IMR-90 (cell line): Measurements from ENCODE around the gene TTLL11. TPM values are rescaled to one million over a fixed set of nuclear protein-coding genes. Genes with fewer than 3 reads are reported as not detected.

Source experiments
- ATAC-seq: fragments of 200-7000 bp; cut with Tn5 transposase; 2 replicates; pipeline ENCODE4 v1.9.1; 2020; ENCODE audit warnings: low read depth, mild to moderate bottlenecking, moderate library complexity
- BruUV-seq: library from RNA; stranded (reverse); fragments of 400-500 nt; replicated peaks from 2 replicates; lab custom pipeline; 2021; lab: Mats Ljungman, UMichigan
- CTCF ChIA-PET: fragments of 300-600 bp; formaldehyde crosslinking; extraction: SDS; loops from one replicate; lab custom pipeline; 2021; ENCODE audit warnings: antibody characterized with exemption; lab: Yijun Ruan, JAX
- POLR2A ChIA-PET: fragments of 300-600 bp; sonication (Branson Sonifier 250); formaldehyde crosslinking; loops from one replicate; lab custom pipeline; 2022; ENCODE audit warnings: antibody characterized with exemption; ENCODE audit not compliant: unreplicated experiment; lab: Charles Lee
- DNase-seq: peaks from one replicate; pipeline ENCODE4 v3.0.0; 2013
- H2AFZ ChIP-seq: replicated peaks from 2 replicates; pipeline ENCODE3; 2013; ENCODE audit warnings: low read length, mild to moderate bottlenecking; ENCODE audit not compliant: poor library complexity
- H2AK5ac ChIP-seq: 2 replicates; pipeline ENCODE4 v1.6.1; 2013; ENCODE audit warnings: low read depth, low read length, inconsistent platforms
- H2AK9ac ChIP-seq: replicated peaks from 2 replicates; pipeline ENCODE3; 2013; ENCODE audit warnings: mild to moderate bottlenecking, low read depth, low read length, moderate library complexity; ENCODE audit not compliant: poor library complexity
- H2BK120ac ChIP-seq: 2 replicates; pipeline ENCODE4 v1.6.1; 2013; ENCODE audit warnings: low read depth, low read length, inconsistent platforms
- H2BK15ac ChIP-seq: 3 replicates; pipeline ENCODE4 v1.6.1; 2013; ENCODE audit warnings: low read depth, low read length, inconsistent platforms
- H2BK20ac ChIP-seq: 2 replicates; pipeline ENCODE4 v1.6.1; 2013; ENCODE audit warnings: low read depth, mild to moderate bottlenecking, inconsistent platforms, low read length, moderate library complexity
- H2BK5ac ChIP-seq: 2 replicates; pipeline ENCODE4 v1.6.1; 2013; ENCODE audit warnings: mild to moderate bottlenecking, low read depth, low read length, inconsistent platforms; ENCODE audit not compliant: poor library complexity, severe bottlenecking
- H3K14ac ChIP-seq: replicated peaks from 2 replicates; pipeline ENCODE4 v1.6.1; 2013; ENCODE audit warnings: low read depth, low read length, inconsistent platforms
- H3K18ac ChIP-seq: 2 replicates; pipeline ENCODE4 v1.6.1; 2013; ENCODE audit warnings: low read depth, low read length, control low read depth
- H3K23ac ChIP-seq: 2 replicates; pipeline ENCODE4 v1.6.1; 2013; ENCODE audit warnings: low read depth, low read length, inconsistent platforms
- H3K27ac ChIP-seq: 2 replicates; pipeline ENCODE4 v1.5.1; 2013; ENCODE audit warnings: mild to moderate bottlenecking, control low read depth, low read length; ENCODE audit not compliant: insufficient read depth
- H3K27me3 ChIP-seq: 2 replicates; pipeline ENCODE4 v1.6.1; 2013; ENCODE audit warnings: low read length; ENCODE audit not compliant: control insufficient read depth, insufficient read depth
- H3K36me3 ChIP-seq: 2 replicates; pipeline ENCODE4 v1.6.1; 2013; ENCODE audit warnings: low read length, mixed read lengths; ENCODE audit not compliant: control insufficient read depth, insufficient read depth
- H3K4ac ChIP-seq: 2 replicates; pipeline ENCODE4 v1.6.1; 2013; ENCODE audit warnings: low read depth, low read length, inconsistent platforms
- H3K4me1 ChIP-seq: 2 replicates; pipeline ENCODE4 v1.6.1; 2013; ENCODE audit warnings: low read length, mixed read lengths; ENCODE audit not compliant: control insufficient read depth, insufficient read depth
- H3K4me2 ChIP-seq: 2 replicates; pipeline ENCODE4 v1.6.1; 2013; ENCODE audit warnings: low read depth, mild to moderate bottlenecking, control low read depth, low read length, moderate library complexity
- H3K4me3 ChIP-seq: 2 replicates; pipeline ENCODE4 v1.5.1; 2013; ENCODE audit warnings: low read depth, mild to moderate bottlenecking, control low read depth, low read length, moderate library complexity; ENCODE audit not compliant: insufficient read depth
- H3K56ac ChIP-seq: 2 replicates; pipeline ENCODE4 v1.6.1; 2013; ENCODE audit warnings: low read length, inconsistent platforms; ENCODE audit not compliant: insufficient read depth; ENCODE audit errors: extremely low read depth
- H3K79me1 ChIP-seq, 2 experiments: 2 replicates each; pipeline ENCODE4 v1.6.1; 2013; ENCODE audit warnings: low read length in 2 of 2, inconsistent platforms in 1 of 2, low read depth in 1 of 2
- H3K9ac ChIP-seq: 2 replicates; pipeline ENCODE4 v1.6.1; 2013; ENCODE audit warnings: low read depth, low read length, control low read depth
- H3K9me1 ChIP-seq: 2 replicates; pipeline ENCODE4 v1.6.1; 2013; ENCODE audit warnings: low read length, inconsistent platforms; ENCODE audit not compliant: insufficient read depth
- H3K9me3 ChIP-seq: 2 replicates; pipeline ENCODE4 v1.6.1; 2013; ENCODE audit warnings: low read length; ENCODE audit not compliant: control insufficient read depth, insufficient read depth
- H4K20me1 ChIP-seq: 2 replicates; pipeline ENCODE4 v1.6.1; 2013; ENCODE audit warnings: low read length, inconsistent platforms; ENCODE audit not compliant: insufficient read depth
- H4K5ac ChIP-seq: 2 replicates; pipeline ENCODE4 v1.6.1; 2013; ENCODE audit warnings: mild to moderate bottlenecking, low read depth, low read length, control low read depth
- H4K8ac ChIP-seq, 2 experiments: 2 replicates each; pipeline ENCODE4 v1.6.1; 2013; ENCODE audit warnings: low read depth in 2 of 2, low read length in 2 of 2, control low read depth in 1 of 2, inconsistent platforms in 1 of 2
- H4K91ac ChIP-seq: 2 replicates; pipeline ENCODE4 v1.6.1; 2013; ENCODE audit warnings: low read depth, low read length, inconsistent platforms; ENCODE audit not compliant: insufficient read depth
- CHD1 ChIP-seq: IDR thresholded peaks from 2 replicates; pipeline ENCODE4 v1.6.1; 2012; ENCODE audit warnings: low read depth, low read length, improper control_type of control experiment
- FOS ChIP-seq: fragments of 150-350 bp; IDR thresholded peaks from 2 replicates; pipeline ENCODE4 v1.6.1; 2016; ENCODE audit warnings: low read depth, low read length
- MAZ ChIP-seq: IDR thresholded peaks from 2 replicates; pipeline ENCODE4 v1.6.1; 2012; ENCODE audit warnings: low read depth, mild to moderate bottlenecking, low read length, improper control_type of control experiment, moderate library complexity, borderline replicate concordance
- RCOR1 ChIP-seq: IDR thresholded peaks from 2 replicates; pipeline ENCODE4 v1.6.1; 2012; ENCODE audit warnings: mild to moderate bottlenecking, low read length, improper control_type of control experiment; ENCODE audit not compliant: insufficient replicate concordance
- USF2 ChIP-seq: fragments of 150-350 bp; IDR thresholded peaks from 2 replicates; pipeline ENCODE4 v1.6.1; 2017; ENCODE audit warnings: mild to moderate bottlenecking, antibody characterized with exemption, low read length, low read depth
- WGBS, 2 experiments: methylation state at CpG; one replicate each; pipeline versions ENCODE4 v1.1.5 to v1.1.7; 2013; ENCODE audit warnings: missing lambda C conversion rate in 2 of 2; ENCODE audit not compliant: insufficient read length in 1 of 2; ENCODE audit errors: extremely low coverage in 2 of 2; 5-methylcytosine and 5-hydroxymethylcytosine counted together
- dilution Hi-C: fragments of 300-500 bp; cut with HindIII; formaldehyde crosslinking; loops from one replicate; pipeline ENCODE4 v1.14.3; 2018; ENCODE audit warnings: low sequenced_read_pairs; ENCODE audit not compliant: unreplicated experiment
- in situ Hi-C: fragments of 300-500 bp; cut with MboI; formaldehyde crosslinking; loops from 3 replicates; pipeline ENCODE4 v1.14.3; 2019; ENCODE audit warnings: low sequenced_read_pairs, inconsistent platforms, mixed read lengths
- intact Hi-C: fragments of 100-400 bp; cut with micrococcal nuclease; formaldehyde crosslinking; loops from 2 replicates; pipeline ENCODE4 v1.10.0; 2022
- polyA plus RNA-seq, 3 experiments: library from polyadenylated mRNA; depleted of rRNA; stranded (reverse); fragments of >200 nt; gene quantifications; 2 replicates each; pipeline ENCODE4 v1.2.3, GENCODE V29; 2012; ENCODE audit warnings: low replicate concordance in 1 of 3
- total RNA-seq: library from RNA; depleted of rRNA; stranded (reverse); fragments of >200 nt; gene quantifications from 2 replicates; pipeline ENCODE4 v1.2.3, GENCODE V29; 2012
- TF ChIP-seq, protein P1 (sequence below): fragments of 150-350 bp; IDR thresholded peaks from 2 replicates; pipeline ENCODE4 v1.6.1; 2016; ENCODE audit warnings: low read depth, mild to moderate bottlenecking, low read length, moderate library complexity, borderline replicate concordance

Gene TTLL11
- total and polyA plus RNA-seq, 2 of the 4 experiments (the other 2 are of a cell fraction) = 2.0 to 4.6 TPM

DNA sequence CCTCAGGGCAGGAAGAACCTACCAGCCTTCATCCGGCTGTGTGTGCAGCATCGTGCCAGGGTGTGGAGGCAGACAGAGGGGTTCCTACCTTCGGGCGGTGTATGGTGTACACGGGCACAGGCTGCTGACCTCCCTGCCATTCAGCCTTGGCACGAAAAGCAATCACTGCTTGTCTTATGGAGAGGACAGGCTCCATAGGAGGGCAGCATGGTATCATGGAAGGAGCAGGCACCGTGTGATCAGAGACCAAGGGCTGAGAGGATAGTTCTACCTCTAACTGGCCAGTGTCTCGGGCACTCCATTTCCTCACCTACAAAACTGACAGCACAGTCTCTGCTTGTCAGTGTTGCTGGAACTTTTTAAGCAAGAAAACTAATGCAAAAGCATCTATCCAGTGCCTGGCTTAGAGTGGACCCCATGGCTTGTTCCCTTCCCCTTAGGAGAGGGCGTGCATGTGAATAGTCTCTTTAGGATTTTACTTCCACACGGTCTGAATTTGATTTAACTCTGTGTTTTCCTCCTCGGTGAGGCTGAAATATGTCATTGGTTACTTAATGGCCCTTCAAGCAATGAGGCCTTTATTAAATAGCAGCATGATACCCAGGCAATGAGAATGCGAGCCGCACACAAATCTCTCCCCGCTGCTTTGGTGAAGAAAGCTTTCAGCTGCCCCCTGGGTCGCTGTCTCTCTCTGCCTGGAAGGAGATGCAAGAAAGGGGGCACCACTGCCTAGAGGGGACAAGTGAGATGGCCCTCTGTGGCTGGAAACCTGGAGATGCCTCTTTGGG, 22.2 kb downstream of the TTLL11 start:
- intact Hi-C loops = no loop called here
- H3K36me3 ChIP-seq = no peaks in the 10 kb centered on the region
- H3K4ac ChIP-seq = no peak overlapping the region
- ChIA-PET CTCF (no interaction called here), POLR2A (no interaction called here)
- 91% methylated on average over 6 of the region's 15 CpGs; no CpG with 5 or more reads in 1 of the 2 experiments for WGBS, 2 experiments
- dilution Hi-C loops = no loop called here
- H3K27me3 ChIP-seq = no peaks in the 10 kb centered on the region
- no peaks in the 10 kb centered on the region for H3K9me3 ChIP-seq
- no peak overlapping the region for H2BK120ac ChIP-seq
- no peak overlapping the region for H2BK5ac ChIP-seq
- no peak overlapping the region for H2AK9ac ChIP-seq
- no peak overlapping the region for H3K27ac ChIP-seq
- TF ChIP-seq, protein P1, sequence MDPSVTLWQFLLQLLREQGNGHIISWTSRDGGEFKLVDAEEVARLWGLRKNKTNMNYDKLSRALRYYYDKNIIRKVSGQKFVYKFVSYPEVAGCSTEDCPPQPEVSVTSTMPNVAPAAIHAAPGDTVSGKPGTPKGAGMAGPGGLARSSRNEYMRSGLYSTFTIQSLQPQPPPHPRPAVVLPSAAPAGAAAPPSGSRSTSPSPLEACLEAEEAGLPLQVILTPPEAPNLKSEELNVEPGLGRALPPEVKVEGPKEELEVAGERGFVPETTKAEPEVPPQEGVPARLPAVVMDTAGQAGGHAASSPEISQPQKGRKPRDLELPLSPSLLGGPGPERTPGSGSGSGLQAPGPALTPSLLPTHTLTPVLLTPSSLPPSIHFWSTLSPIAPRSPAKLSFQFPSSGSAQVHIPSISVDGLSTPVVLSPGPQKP = no peak
- TF ChIP-seq RCOR1 (no peak), FOS (no peak), MAZ (no peak), USF2 (no peak), CHD1 (no peak)
- H3K9ac ChIP-seq = no peak overlapping the region
- H3K14ac ChIP-seq = no peak overlapping the region
- peaks cover 21 to 38% of the 10 kb centered on the region in 2 experiments for H3K79me1 ChIP-seq
- H3K4me2 ChIP-seq = no peak overlapping the region
- no peak overlapping the region for H3K4me3 ChIP-seq
- no peak overlapping the region for H2AFZ ChIP-seq
- no TSS peak for BruUV-seq
- H3K4me1 ChIP-seq = peaks cover 4% of the 10 kb centered on the region
- in situ Hi-C loops = no loop called here
- ATAC-seq (no peak), DNase-seq (no peak)
- H3K23ac ChIP-seq = no peak overlapping the region
- peaks cover 24% of the 10 kb centered on the region; the same call in 1 of the 2 replicates for H4K20me1 ChIP-seq
- H4K8ac ChIP-seq = no peak overlapping the region
- peaks cover 9% of the 10 kb centered on the region; the same call in 1 of the 2 replicates for H3K9me1 ChIP-seq
- H4K91ac ChIP-seq = no peak overlapping the region
- H2BK15ac ChIP-seq = no peak overlapping the region
- no peak overlapping the region for H3K56ac ChIP-seq
- no peak overlapping the region for H4K5ac ChIP-seq
- no peak overlapping the region for H2AK5ac ChIP-seq
- no peak overlapping the region for H3K18ac ChIP-seq
- H2BK20ac ChIP-seq = no peak overlapping the region
